PC-9 (cell line): ENCODE results near the gene TBC1D5. TPM values are rescaled to one million over a fixed set of nuclear protein-coding genes. Genes with fewer than 3 reads are reported as not detected.

Source experiments
- BruUV-seq: library from RNA; stranded (reverse); fragments of 400-500 nt; replicated peaks from 2 replicates; lab custom pipeline; 2021; lab: Mats Ljungman, UMichigan
- CTCF ChIA-PET: fragments of 300-600 bp; sonication (Branson Sonifier 250); formaldehyde crosslinking; loops from one replicate; lab custom pipeline; 2022; ENCODE audit warnings: antibody characterized with exemption; lab: Charles Lee
- POLR2A ChIA-PET: fragments of 300-600 bp; sonication (Branson Sonifier 250); formaldehyde crosslinking; loops from one replicate; lab custom pipeline; 2022; ENCODE audit warnings: antibody characterized with exemption; ENCODE audit not compliant: unreplicated experiment; lab: Charles Lee
- DNase-seq, 2 experiments: peaks; one replicate each; pipeline versions ENCODE4 v3.0.0 to v3.0.0-alpha.2; 2015 to 2022; ENCODE audit warnings: mixed read lengths in 1 of 2
- H2AFZ ChIP-seq: fragments of 200-600 bp; sonication (generic); 2 replicates; pipeline ENCODE4 v1.8.1; 2017; ENCODE audit warnings: antibody characterized with exemption
- H3F3A ChIP-seq: fragments of 200-600 bp; sonication (generic); 2 replicates; pipeline ENCODE4 v1.8.1; 2017; ENCODE audit warnings: antibody characterized with exemption, mild to moderate bottlenecking, low read depth; ENCODE audit not compliant: insufficient read depth
- H3K27ac ChIP-seq: fragments of 200-600 bp; sonication (generic); 2 replicates; pipeline ENCODE4 v1.6.1; 2016; ENCODE audit warnings: mixed run types
- H3K27me3 ChIP-seq: fragments of 200-600 bp; sonication (generic); 2 replicates; pipeline ENCODE4 v1.6.1; 2016; ENCODE audit warnings: low read depth, mixed run types; ENCODE audit not compliant: insufficient read depth
- H3K36me3 ChIP-seq: fragments of 200-600 bp; sonication (generic); 2 replicates; pipeline ENCODE4 v1.6.1; 2016; ENCODE audit warnings: low read depth, mixed run types
- H3K4me1 ChIP-seq: fragments of 200-600 bp; sonication (generic); replicated peaks from 2 replicates; pipeline ENCODE4 v1.6.1; 2016; ENCODE audit warnings: mixed run types; ENCODE audit not compliant: insufficient read depth
- H3K4me2 ChIP-seq: fragments of 200-600 bp; sonication (generic); 2 replicates; pipeline ENCODE4 v1.6.1; 2017; ENCODE audit warnings: mixed run types
- H3K4me3 ChIP-seq: fragments of 200-600 bp; sonication (generic); 2 replicates; pipeline ENCODE4 v1.6.1; 2016; ENCODE audit warnings: mixed run types
- H3K79me2 ChIP-seq: fragments of 200-600 bp; sonication (generic); 2 replicates; pipeline ENCODE4 v1.6.1; 2017; ENCODE audit warnings: low read depth, mixed run types
- H3K9me2 ChIP-seq: fragments of 200-600 bp; sonication (generic); 2 replicates; pipeline ENCODE4 v1.8.1; 2017; ENCODE audit warnings: mild to moderate bottlenecking; ENCODE audit not compliant: insufficient read depth
- H3K9me3 ChIP-seq: fragments of 200-600 bp; sonication (generic); 2 replicates; pipeline ENCODE4 v1.8.1; 2016; ENCODE audit warnings: low read depth; ENCODE audit not compliant: insufficient read depth
- H4K20me1 ChIP-seq: fragments of 200-600 bp; sonication (generic); 2 replicates; pipeline ENCODE4 v1.8.1; 2017; ENCODE audit not compliant: insufficient read depth
- CTCF ChIP-seq: fragments of 200-600 bp; sonication (generic); conservative IDR thresholded peaks from 2 replicates; pipeline ENCODE4 v1.6.1; 2017; ENCODE audit warnings: mixed run types, antibody characterized with exemption, mild to moderate bottlenecking, moderate library complexity
- EZH2 ChIP-seq: fragments of 200-600 bp; sonication (generic); IDR thresholded peaks from 2 replicates; pipeline ENCODE4 v1.8.0; 2017; ENCODE audit warnings: antibody characterized with exemption, low read depth
- intact Hi-C: fragments of 100-400 bp; cut with micrococcal nuclease; formaldehyde crosslinking; loops from one replicate; pipeline ENCODE4 v1.10.0; 2022; ENCODE audit not compliant: unreplicated experiment
- total RNA-seq: library from RNA; stranded (reverse); gene quantifications from 2 replicates; pipeline ENCODE4 v1.2.3, GENCODE V29; 2021

The TBC1D5 gene
- total RNA-seq, 1 experiment from 2014 or later: 54.0 TPM

GRCh38 chr3:17481116-17481515 lies 261.3 kb downstream of the TBC1D5 start:
- H3F3A ChIP-seq: no peaks in the 10 kb centered on the region; the same call in 1 of the 2 replicates
- H3K36me3 ChIP-seq: no peaks in the 10 kb centered on the region
- no peak overlapping the region for H2AFZ ChIP-seq
- no peaks in the 10 kb centered on the region for H3K79me2 ChIP-seq
- H4K20me1 ChIP-seq: no peaks in the 10 kb centered on the region
- CTCF ChIA-PET: no interaction called here
- TF ChIP-seq CTCF (no peak), EZH2 (no peak)
- no peaks in the 10 kb centered on the region for H3K9me2 ChIP-seq
- H3K4me1 ChIP-seq: no peaks in the 10 kb centered on the region
- no peaks in the 10 kb centered on the region for H3K27me3 ChIP-seq
- no peak for DNase-seq
- no peak overlapping the region for H3K4me2 ChIP-seq
- no peak overlapping the region for H3K4me3 ChIP-seq
- POLR2A ChIA-PET: no interaction called here
- H3K9me3 ChIP-seq: no peaks in the 10 kb centered on the region
- no TSS peak for BruUV-seq
- intact Hi-C loops: no loop called here
- no peak overlapping the region for H3K27ac ChIP-seq

- H3F3A ChIP-seq: no peaks in the 10 kb centered on the region
- H3K9me3 ChIP-seq: no peaks in the 10 kb centered on the region
- H3K4me2 ChIP-seq: no peak overlapping the region
- no peaks in the 10 kb centered on the region for H3K79me2 ChIP-seq
- H3K4me1 ChIP-seq: no peaks in the 10 kb centered on the region
- DNase-seq: no peak
- H3K4me3 ChIP-seq: no peak overlapping the region
- POLR2A ChIA-PET: no interaction called here
- intact Hi-C loops: no loop called here
- H3K27me3 ChIP-seq: no peaks in the 10 kb centered on the region
- no peak overlapping the region for H3K27ac ChIP-seq
- no peaks in the 10 kb centered on the region for H3K36me3 ChIP-seq
- H4K20me1 ChIP-seq: no peaks in the 10 kb centered on the region
- BruUV-seq: no TSS peak
- TF ChIP-seq EZH2 (no peak), CTCF (no peak)
- no peaks in the 10 kb centered on the region for H3K9me2 ChIP-seq
- H2AFZ ChIP-seq: no peak overlapping the region
- CTCF ChIA-PET: interaction anchor here (0.6 kb wide), 1 partner anchor 15 kb away, joined by 4 read pairs; no protein-coding TSS in a partner anchor
These were observed 262.6 kb downstream of the TBC1D5 start for GRCh38 chr3:17479681-17480405.

- DNase-seq: no peak
- CTCF ChIA-PET: no interaction called here
- Histone ChIP-seq H2AFZ (no peak overlapping the region), H3K27ac (no peak overlapping the region), H3F3A (no peaks in the 10 kb centered on the region), H3K4me2 (no peak overlapping the region), H3K36me3 (no peaks in the 10 kb centered on the region), H3K4me3 (no peak overlapping the region), H3K79me2 (no peaks in the 10 kb centered on the region), H3K4me1 (no peaks in the 10 kb centered on the region), H3K9me3 (no peaks in the 10 kb centered on the region), H3K9me2 (no peaks in the 10 kb centered on the region), H3K27me3 (no peaks in the 10 kb centered on the region), H4K20me1 (no peaks in the 10 kb centered on the region)
- TF ChIP-seq EZH2 (no peak), CTCF (no peak)
- POLR2A ChIA-PET: no interaction called here
- BruUV-seq: no TSS peak
- intact Hi-C loops: no loop called here
These were observed 263.8 kb downstream of the TBC1D5 start for GRCh38 chr3:17478673-17479072.
